ENCODE results near the gene AREL1. TPM values are rescaled to one million over a fixed set of nuclear protein-coding genes. Genes with fewer than 3 reads are reported as not detected.

The AREL1 gene
- total RNA-seq, 4 donors from 2014 or later: 23.3 to 35.5 (median 24.2) TPM

- TF ChIP-seq CTCF (IDR thresholded peaks at IDR 0.05; ENCODE audit: low read depth): no peak
These were observed 25.0 kb upstream of the AREL1 start for GRCh38 chr14:74737753-74738325.

- TF ChIP-seq CTCF (IDR thresholded peaks at IDR 0.05; ENCODE audit: low read depth): no peak
These were observed 22.2 kb upstream of the AREL1 start for GRCh38 chr14:74735125-74735524.

DNA sequence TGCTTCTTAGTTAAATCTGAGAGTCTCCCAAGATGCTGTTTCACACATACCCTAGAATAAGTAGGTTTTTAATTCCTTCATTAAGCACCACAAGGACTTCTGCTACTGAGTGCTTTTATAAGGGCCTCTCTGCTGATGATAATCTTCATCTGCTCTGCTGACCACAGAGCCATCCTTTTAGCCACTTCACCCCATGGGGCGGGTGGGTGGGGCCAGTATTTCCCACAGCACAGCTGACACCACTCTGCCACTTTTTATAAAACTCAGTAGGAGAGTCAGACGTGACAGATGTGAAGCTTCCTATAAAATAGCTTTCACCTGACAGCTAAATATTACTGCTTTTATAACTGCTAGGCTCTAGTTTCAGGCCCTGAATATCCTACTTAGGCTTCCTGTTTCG, 20.3 kb upstream of the AREL1 start:
- TF ChIP-seq CTCF (IDR thresholded peaks at IDR 0.05; ENCODE audit: low read depth): no peak

DNA sequence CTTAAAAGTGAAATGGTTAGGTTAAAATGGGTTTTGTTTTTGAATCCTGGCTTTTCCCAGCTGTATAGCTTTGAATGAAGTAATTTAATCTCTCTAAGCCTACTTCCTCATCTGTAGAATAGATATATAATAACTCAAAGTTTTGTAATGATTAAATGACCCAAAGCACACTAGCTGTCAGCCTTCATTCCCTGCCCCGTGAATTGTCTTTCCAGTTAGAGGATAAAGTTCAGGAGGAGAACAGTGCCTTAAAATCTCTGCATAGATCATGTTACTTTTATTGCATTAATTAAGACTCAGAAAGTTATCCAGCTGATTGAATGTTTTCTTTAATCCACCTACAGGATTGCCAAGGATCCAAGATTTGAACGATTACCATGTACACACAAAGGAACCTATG, 19.5 kb upstream of the AREL1 start:
- no peak for TF ChIP-seq CTCF (IDR thresholded peaks at IDR 0.05; ENCODE audit: low read depth)

- no peak for TF ChIP-seq CTCF (IDR thresholded peaks at IDR 0.05; ENCODE audit: low read depth)
These were observed 10.3 kb upstream of the AREL1 start for GRCh38 chr14:74723134-74723533.

DNA sequence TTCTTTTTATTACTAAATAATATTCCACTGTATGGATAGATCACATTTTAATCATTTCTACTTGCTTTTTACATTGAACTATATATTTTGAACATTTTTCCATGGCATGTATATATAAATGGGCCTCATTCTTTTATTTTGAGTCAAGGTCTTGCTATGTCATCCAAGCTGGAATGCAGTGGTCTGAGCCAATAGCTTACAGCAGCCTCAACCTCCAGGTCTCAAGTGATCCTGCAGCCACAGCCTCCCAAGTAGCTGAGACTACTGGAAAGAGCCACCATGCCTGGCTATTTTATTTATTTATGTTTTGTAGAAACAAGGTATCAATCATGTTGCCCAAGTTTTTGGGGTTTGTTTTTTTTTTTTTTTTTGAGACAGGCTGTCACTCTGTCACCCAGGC, 7.6 kb upstream of the AREL1 start:
- TF ChIP-seq CTCF (IDR thresholded peaks at IDR 0.05; ENCODE audit: low read depth): no peak

- no peak for TF ChIP-seq CTCF (IDR thresholded peaks at IDR 0.05; ENCODE audit: low read depth)
These were observed 485 bp upstream of the AREL1 start for GRCh38 chr14:74713395-74713735.

All from subcutaneous adipose tissue (tissue), 4 donors.